Measurements from ENCODE around the gene SELENOF. TPM values are rescaled to one million over a fixed set of nuclear protein-coding genes. Genes with fewer than 3 reads are reported as not detected.
A peak's percentile ranks its signal among the peaks of the same experiment; 100 is the strongest.

SELENOF gene
- total and polyA plus RNA-seq, 7 experiments from 2014 or later: 109 to 361 (median 139) TPM

GRCh38 chr1:86951430-86951829, 37.5 kb upstream of the SELENOF start:
- Histone ChIP-seq H3K27me3 (ENCODE audit: control insufficient read depth in 2 of 2, insufficient read depth in 2 of 2, low read length in 2 of 2) (no peaks in the 10 kb centered on the region), H3K36me3 (ENCODE audit: control insufficient read depth in 2 of 3, insufficient read depth in 3 of 3, low read length in 3 of 3) (no peaks in the 10 kb centered on the region), H3K4me3 (ENCODE audit: low read length) (no peak overlapping the region), H3K9me3 (ENCODE audit: control insufficient read depth in 2 of 3, low read length in 3 of 3) (no peaks in the 10 kb centered on the region), H3K27ac (ENCODE audit: low read depth, low read length) (no peak overlapping the region), H3K4me1 (ENCODE audit: control insufficient read depth in 2 of 2, insufficient read depth in 2 of 2, low read length in 2 of 2) (no peaks in the 10 kb centered on the region)
- intact Hi-C loops (cut with micrococcal nuclease): no loop called here
- H3K27ac Mint-ChIP-seq: peak overlapping the region in 2 of 9 donors; percentile 16 to 42
- DNase-seq: no peak
- H3K9me3 Mint-ChIP-seq: no peaks in the 10 kb centered on the region
- POLR2A ChIA-PET: no interaction called here
- no peak overlapping the region for H3K4me3 Mint-ChIP-seq
- H3K27me3 Mint-ChIP-seq: no peaks in the 10 kb centered on the region
- H3K36me3 Mint-ChIP-seq: peaks cover 0 to 7% (median 0%) of the 10 kb centered on the region in 5 donors
- H3K4me1 Mint-ChIP-seq: peaks cover 2 to 29% (median 15%) of the 10 kb centered on the region in 7 donors
- ATAC-seq: no peak
- CTCF ChIA-PET: no interaction called here

GRCh38 chr1:86950712-86951419, 36.9 kb upstream of the SELENOF start:
- Histone ChIP-seq H3K9me3 (ENCODE audit: control insufficient read depth in 2 of 3, low read length in 3 of 3) (no peaks in the 10 kb centered on the region), H3K27me3 (ENCODE audit: control insufficient read depth in 2 of 2, insufficient read depth in 2 of 2, low read length in 2 of 2) (no peaks in the 10 kb centered on the region), H3K4me3 (ENCODE audit: low read length) (no peak overlapping the region), H3K4me1 (ENCODE audit: control insufficient read depth in 2 of 2, insufficient read depth in 2 of 2, low read length in 2 of 2) (no peaks in the 10 kb centered on the region), H3K27ac (ENCODE audit: low read depth, low read length) (no peak overlapping the region), H3K36me3 (ENCODE audit: control insufficient read depth in 2 of 3, insufficient read depth in 3 of 3, low read length in 3 of 3) (no peaks in the 10 kb centered on the region)
- no peaks in the 10 kb centered on the region for H3K27me3 Mint-ChIP-seq
- peaks cover 0 to 7% (median 0%) of the 10 kb centered on the region in 5 donors for H3K36me3 Mint-ChIP-seq
- no peaks in the 10 kb centered on the region for H3K9me3 Mint-ChIP-seq
- peaks cover 2 to 28% (median 15%) of the 10 kb centered on the region in 7 donors for H3K4me1 Mint-ChIP-seq
- no peak overlapping the region for H3K4me3 Mint-ChIP-seq
- CTCF ChIA-PET: no interaction called here
- POLR2A ChIA-PET: no interaction called here
- DNase-seq (no peak), ATAC-seq (no peak)
- H3K27ac Mint-ChIP-seq: peak overlapping the region in 1 of 9 donors; percentile 16
- intact Hi-C loops (cut with micrococcal nuclease): no loop called here

- no peak overlapping the region for H3K4me3 Mint-ChIP-seq
- Histone ChIP-seq H3K4me3 (ENCODE audit: low read length) (no peak overlapping the region), H3K9me3 (ENCODE audit: control insufficient read depth in 2 of 3, low read length in 3 of 3) (no peaks in the 10 kb centered on the region), H3K36me3 (ENCODE audit: control insufficient read depth in 2 of 3, insufficient read depth in 3 of 3, low read length in 3 of 3) (no peaks in the 10 kb centered on the region), H3K27ac (ENCODE audit: low read depth, low read length) (no peak overlapping the region), H3K27me3 (ENCODE audit: control insufficient read depth in 2 of 2, insufficient read depth in 2 of 2, low read length in 2 of 2) (no peaks in the 10 kb centered on the region), H3K4me1 (ENCODE audit: control insufficient read depth in 2 of 2, insufficient read depth in 2 of 2, low read length in 2 of 2) (no peaks in the 10 kb centered on the region)
- H3K27ac Mint-ChIP-seq: no peak overlapping the region
- CTCF ChIA-PET: interaction anchor here (0.8 kb wide), 1 partner anchor 381 kb away, joined by 3 read pairs; no protein-coding TSS in a partner anchor
- no peaks in the 10 kb centered on the region for H3K9me3 Mint-ChIP-seq
- ATAC-seq (no peak), DNase-seq (no peak)
- peaks cover 2 to 30% (median 19%) of the 10 kb centered on the region in 7 donors for H3K4me1 Mint-ChIP-seq
- intact Hi-C loops (cut with micrococcal nuclease): no loop called here
- POLR2A ChIA-PET: no interaction called here
- peaks cover 0 to 7% (median 0%) of the 10 kb centered on the region in 5 donors for H3K36me3 Mint-ChIP-seq
- H3K27me3 Mint-ChIP-seq: no peaks in the 10 kb centered on the region
Observed at GRCh38 chr1:86948212-86948611, 34.3 kb upstream of the SELENOF start.

DNA sequence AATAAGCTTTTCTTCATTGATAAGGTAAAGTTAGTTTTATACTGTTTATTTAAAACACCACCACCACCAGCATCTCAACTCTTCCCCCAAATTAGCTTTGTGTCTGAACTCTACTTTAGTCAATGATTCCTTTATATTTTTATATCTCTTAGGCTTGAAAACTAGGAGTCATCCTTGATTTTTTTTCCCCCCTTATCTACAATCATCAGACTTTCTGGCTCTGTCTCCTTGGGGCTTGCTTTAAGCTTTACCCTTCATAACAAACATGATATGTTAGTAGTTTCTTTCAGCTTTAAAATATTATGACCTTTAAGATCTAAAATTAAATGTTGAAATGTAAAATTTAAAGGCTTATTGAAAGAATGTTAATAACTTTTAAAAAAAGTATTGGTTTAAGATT, 28.8 kb upstream of the SELENOF start:
- intact Hi-C loops (cut with micrococcal nuclease): no loop called here
- Histone ChIP-seq H3K27me3 (ENCODE audit: control insufficient read depth in 2 of 2, insufficient read depth in 2 of 2, low read length in 2 of 2) (no peaks in the 10 kb centered on the region), H3K9me3 (ENCODE audit: control insufficient read depth in 2 of 3, low read length in 3 of 3) (no peaks in the 10 kb centered on the region), H3K4me3 (ENCODE audit: low read length) (no peak overlapping the region), H3K4me1 (ENCODE audit: control insufficient read depth in 2 of 2, insufficient read depth in 2 of 2, low read length in 2 of 2) (no peaks in the 10 kb centered on the region), H3K36me3 (ENCODE audit: control insufficient read depth in 2 of 3, insufficient read depth in 3 of 3, low read length in 3 of 3) (no peaks in the 10 kb centered on the region), H3K27ac (ENCODE audit: low read depth, low read length) (no peak overlapping the region)
- no peaks in the 10 kb centered on the region for H3K9me3 Mint-ChIP-seq
- H3K4me3 Mint-ChIP-seq: no peak overlapping the region
- ATAC-seq: no peak
- POLR2A ChIA-PET: no interaction called here
- H3K36me3 Mint-ChIP-seq: peaks cover 0 to 4% (median 0%) of the 10 kb centered on the region in 5 donors
- DNase-seq: no peak
- no peaks in the 10 kb centered on the region for H3K27me3 Mint-ChIP-seq
- CTCF ChIA-PET: interaction anchor here (1.1 kb wide), 1 partner anchor 109 kb away, joined by 3 read pairs; no protein-coding TSS in a partner anchor
- peak overlapping the region in 1 of 9 donors; percentile 36 for H3K27ac Mint-ChIP-seq
- H3K4me1 Mint-ChIP-seq: peaks cover 0 to 34% (median 11%) of the 10 kb centered on the region in 7 donors

GRCh38 chr1:86942042-86942441, 28.1 kb upstream of the SELENOF start:
- H3K4me1 Mint-ChIP-seq: peaks cover 0 to 30% (median 11%) of the 10 kb centered on the region in 7 donors
- Histone ChIP-seq H3K36me3 (ENCODE audit: control insufficient read depth in 2 of 3, insufficient read depth in 3 of 3, low read length in 3 of 3) (no peaks in the 10 kb centered on the region), H3K4me1 (ENCODE audit: control insufficient read depth in 2 of 2, insufficient read depth in 2 of 2, low read length in 2 of 2) (no peaks in the 10 kb centered on the region), H3K27ac (ENCODE audit: low read depth, low read length) (no peak overlapping the region), H3K4me3 (ENCODE audit: low read length) (no peak overlapping the region), H3K27me3 (ENCODE audit: control insufficient read depth in 2 of 2, insufficient read depth in 2 of 2, low read length in 2 of 2) (no peaks in the 10 kb centered on the region), H3K9me3 (ENCODE audit: control insufficient read depth in 2 of 3, low read length in 3 of 3) (no peaks in the 10 kb centered on the region)
- peaks cover 0 to 4% (median 0%) of the 10 kb centered on the region in 5 donors for H3K36me3 Mint-ChIP-seq
- no peaks in the 10 kb centered on the region for H3K9me3 Mint-ChIP-seq
- ChIA-PET POLR2A (no interaction called here), CTCF (interaction anchor here (1.1 kb wide), 1 partner anchor 108 kb away, joined by 3 read pairs; no protein-coding TSS in a partner anchor)
- H3K27me3 Mint-ChIP-seq: no peaks in the 10 kb centered on the region
- intact Hi-C loops (cut with micrococcal nuclease): no loop called here
- no peak for DNase-seq
- ATAC-seq: no peak
- no peak overlapping the region for H3K4me3 Mint-ChIP-seq
- no peak overlapping the region for H3K27ac Mint-ChIP-seq

GRCh38 chr1:86940599-86940998, 26.7 kb upstream of the SELENOF start:
- ATAC-seq (no peak), DNase-seq (no peak)
- peaks cover 0 to 4% (median 0%) of the 10 kb centered on the region in 5 donors for H3K36me3 Mint-ChIP-seq
- POLR2A ChIA-PET: no interaction called here
- intact Hi-C loops (cut with micrococcal nuclease): no loop called here
- H3K4me3 ChIP-seq (ENCODE audit: low read length): no peak overlapping the region
- H3K9me3 Mint-ChIP-seq: no peaks in the 10 kb centered on the region
- H3K4me1 Mint-ChIP-seq: peaks cover 0 to 20% (median 10%) of the 10 kb centered on the region in 7 donors
- no peak overlapping the region for H3K4me3 Mint-ChIP-seq
- H3K36me3 ChIP-seq (ENCODE audit: control insufficient read depth in 2 of 3, insufficient read depth in 3 of 3, low read length in 3 of 3): no peaks in the 10 kb centered on the region
- H3K27ac Mint-ChIP-seq: no peak overlapping the region
- CTCF ChIA-PET: no interaction called here
- H3K27me3 ChIP-seq (ENCODE audit: control insufficient read depth in 2 of 2, insufficient read depth in 2 of 2, low read length in 2 of 2): no peaks in the 10 kb centered on the region
- H3K27me3 Mint-ChIP-seq: no peaks in the 10 kb centered on the region
- no peaks in the 10 kb centered on the region for H3K4me1 ChIP-seq (ENCODE audit: control insufficient read depth in 2 of 2, insufficient read depth in 2 of 2, low read length in 2 of 2)
- H3K27ac ChIP-seq (ENCODE audit: low read depth, low read length): no peak overlapping the region
- H3K9me3 ChIP-seq (ENCODE audit: control insufficient read depth in 2 of 3, low read length in 3 of 3): no peaks in the 10 kb centered on the region

DNA sequence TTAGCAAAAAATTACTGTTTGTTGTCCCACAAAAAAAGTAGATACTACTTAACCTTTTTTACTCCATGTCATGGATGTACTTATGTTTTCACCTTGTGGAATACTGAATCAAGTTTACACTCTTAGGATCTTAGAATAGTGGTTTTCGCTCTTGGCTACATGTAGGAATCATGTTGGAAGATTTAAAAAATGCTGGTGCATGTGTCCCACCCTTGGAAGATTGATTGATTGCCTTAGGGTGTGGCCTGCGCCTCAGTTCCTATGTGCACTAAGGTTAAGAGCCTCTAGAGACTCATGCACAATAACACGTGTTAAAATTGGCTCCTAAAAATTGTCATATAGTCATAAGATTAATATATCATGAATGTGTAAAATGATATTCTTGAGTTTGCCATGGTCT, 25.5 kb upstream of the SELENOF start:
- H3K9me3 Mint-ChIP-seq: no peaks in the 10 kb centered on the region
- H3K4me3 ChIP-seq (ENCODE audit: low read length): no peak overlapping the region
- peak overlapping the region in 1 of 9 donors; percentile 56 for H3K27ac Mint-ChIP-seq
- H3K9me3 ChIP-seq (ENCODE audit: control insufficient read depth in 2 of 3, low read length in 3 of 3): no peaks in the 10 kb centered on the region
- intact Hi-C loops (cut with micrococcal nuclease): no loop called here
- peaks cover 0 to 16% (median 5%) of the 10 kb centered on the region in 7 donors for H3K4me1 Mint-ChIP-seq
- H3K27ac ChIP-seq (ENCODE audit: low read depth, low read length): no peak overlapping the region
- ChIA-PET POLR2A (no interaction called here), CTCF (interaction anchor here (0.5 kb wide), 1 partner anchor 223 kb away, joined by 3 read pairs; no protein-coding TSS in a partner anchor)
- no peak overlapping the region for H3K4me3 Mint-ChIP-seq
- peaks cover 0 to 4% (median 0%) of the 10 kb centered on the region in 5 donors for H3K36me3 Mint-ChIP-seq
- no peaks in the 10 kb centered on the region for H3K36me3 ChIP-seq (ENCODE audit: control insufficient read depth in 2 of 3, insufficient read depth in 3 of 3, low read length in 3 of 3)
- H3K4me1 ChIP-seq (ENCODE audit: control insufficient read depth in 2 of 2, insufficient read depth in 2 of 2, low read length in 2 of 2): no peaks in the 10 kb centered on the region
- no peak for DNase-seq
- no peak for ATAC-seq
- H3K27me3 ChIP-seq (ENCODE audit: control insufficient read depth in 2 of 2, insufficient read depth in 2 of 2, low read length in 2 of 2): no peaks in the 10 kb centered on the region
- no peaks in the 10 kb centered on the region for H3K27me3 Mint-ChIP-seq
